Measurements from ENCODE around the gene IKZF3. TPM values are rescaled to one million over a fixed set of nuclear protein-coding genes. Genes with fewer than 3 reads are reported as not detected.

The IKZF3 gene
- total RNA-seq, 1 experiment from 2014 or later, result 0.22 TPM

- Histone ChIP-seq H2BK15ac (ENCODE audit: low read depth, low read length) (no peak overlapping the region), H2BK5ac (ENCODE audit: insufficient read length, low read length) (no peak overlapping the region), H3K4ac (ENCODE audit: low read depth, low read length) (no peak overlapping the region), H3T11ph (ENCODE audit: low read length) (no peak overlapping the region), H2AK5ac (ENCODE audit: insufficient read length, low read length) (no peak overlapping the region), H3K79me1 (ENCODE audit: insufficient read depth, low read depth, low read length, poor library complexity, severe bottlenecking) (no peaks in the 10 kb centered on the region), H3K4me2 (ENCODE audit: insufficient read depth, insufficient read length, low read length) (no peak overlapping the region), H3K9me3 (ENCODE audit: control insufficient read depth, low read depth, low read length) (peaks cover 7% of the 10 kb centered on the region), H3K18ac (ENCODE audit: insufficient read length, low read depth, low read length) (no peak overlapping the region), H2BK12ac (ENCODE audit: insufficient read length, low read depth, low read length) (no peak overlapping the region), H3K23ac (ENCODE audit: insufficient read length, low read depth, low read length) (no peak overlapping the region), H3K14ac (ENCODE audit: insufficient read depth, low read length) (no peak overlapping the region), H3K27ac (ENCODE audit: insufficient read length, low read depth, low read length) (no peak overlapping the region), H2BK20ac (ENCODE audit: low read depth, low read length, poor library complexity, severe bottlenecking) (no peak overlapping the region), H4K91ac (ENCODE audit: insufficient read length, low read depth, low read length) (no peak overlapping the region), H3K4me1 (ENCODE audit: insufficient read depth, low read length) (peaks cover 4% of the 10 kb centered on the region; the same call in 1 of the 2 replicates), H4K5ac (ENCODE audit: insufficient read length, low read depth, low read length) (no peak overlapping the region), H2AFZ (ENCODE audit: low read length) (no peak overlapping the region), H3K79me2 (ENCODE audit: insufficient read depth, low read length) (no peaks in the 10 kb centered on the region), H3K23me2 (ENCODE audit: insufficient read length, low read depth, low read length, poor library complexity, severe bottlenecking) (no peaks in the 10 kb centered on the region), H2BK120ac (ENCODE audit: low read depth, low read length, poor library complexity, severe bottlenecking) (no peak overlapping the region), H4K20me1 (ENCODE audit: control insufficient read depth, insufficient read depth, insufficient read length) (no peaks in the 10 kb centered on the region), H3K27me3 (ENCODE audit: insufficient read depth, low read length) (no peaks in the 10 kb centered on the region), H4K8ac (replicated peaks; ENCODE audit: insufficient read length, low read depth, low read length) (no peak overlapping the region), H3K9ac (ENCODE audit: extremely low read depth, insufficient read length, low read length) (no peak overlapping the region), H3K56ac (ENCODE audit: insufficient read length, low read depth, low read length) (no peak overlapping the region)
- H3K4me3 Mint-ChIP-seq, result no peak overlapping the region
- no peak for TF ChIP-seq CTCF (conservative IDR thresholded peaks at IDR 0.05)
- H3K27ac Mint-ChIP-seq, result no peak overlapping the region
- H3K9me3 Mint-ChIP-seq, result peaks cover 35 to 36% of the 10 kb centered on the region in 2 experiments
- peaks cover 3% of the 10 kb centered on the region for H3K27me3 Mint-ChIP-seq (ENCODE audit: low read depth)
- DNase-seq, result no peak
- peaks cover 8 to 19% (median 18%) of the 10 kb centered on the region in 3 experiments for H3K36me3 Mint-ChIP-seq (ENCODE audit: insufficient read depth in 1 of 3, low read depth in 3 of 3)
- peaks cover 8 to 11% of the 10 kb centered on the region in 2 experiments for H3K4me1 Mint-ChIP-seq
- WGBS (ENCODE audit: extremely low coverage, insufficient read length, low lambda C conversion rate), result no CpG with 5 or more reads among the region's 2 CpGs
These were observed 43.1 kb downstream of the IKZF3 start for GRCh38 chr17:39820987-39821386.

All from H9 (cell line).